Panc1 (cell line): ENCODE results near the gene CT45A5. TPM values are rescaled to one million over a fixed set of nuclear protein-coding genes. Genes with fewer than 3 reads are reported as not detected.

ENCODE experiments used
- ATAC-seq: fragments of 200-7000 bp; cut with Tn5 transposase; 2 replicates; pipeline ENCODE4 v1.9.1; 2020; ENCODE audit warnings: mild to moderate bottlenecking, moderate library complexity
- BruUV-seq: library from RNA; stranded (reverse); fragments of 400-500 nt; replicated peaks from 2 replicates; lab custom pipeline; 2021; lab: Mats Ljungman, UMichigan
- CTCF ChIA-PET: fragments of 300-600 bp; sonication (Branson Sonifier 250); formaldehyde crosslinking; loops from one replicate; lab custom pipeline; 2022; ENCODE audit warnings: antibody characterized with exemption; lab: Charles Lee
- POLR2A ChIA-PET: fragments of 300-600 bp; sonication (Branson Sonifier 250); formaldehyde crosslinking; loops from one replicate; lab custom pipeline; 2022; ENCODE audit warnings: antibody characterized with exemption; lab: Charles Lee
- DNase-seq: peaks from one replicate; pipeline ENCODE4 v3.0.0-alpha.2; 2010; ENCODE audit warnings: low read depth, low spot score
- H3K27ac ChIP-seq: 2 replicates; pipeline ENCODE4 v1.5.1; 2011; ENCODE audit warnings: mild to moderate bottlenecking, low read length, inconsistent platforms
- H3K27me3 ChIP-seq: fragments of 200-500 bp; sonication (Bioruptor generic); 2 replicates; pipeline ENCODE4 v1.6.0; 2014; ENCODE audit warnings: low read length, inconsistent platforms; ENCODE audit not compliant: control insufficient read depth, insufficient read depth
- H3K36me3 ChIP-seq: fragments of 200-500 bp; sonication (Bioruptor generic); 2 replicates; pipeline ENCODE4 v1.5.1; 2014; ENCODE audit warnings: inconsistent platforms, mild to moderate bottlenecking, low read length, moderate library complexity; ENCODE audit not compliant: control insufficient read depth, insufficient read depth
- H3K4me1 ChIP-seq: 2 replicates; pipeline ENCODE4 v1.5.1; 2011; ENCODE audit warnings: inconsistent platforms, mild to moderate bottlenecking, low read length, moderate library complexity; ENCODE audit not compliant: control insufficient read depth, insufficient read depth
- H3K4me3 ChIP-seq, 2 experiments: 2 replicates each; pipeline ENCODE4 v1.5.1; 2011 to 2012; ENCODE audit warnings: low read depth in 2 of 2, low read length in 2 of 2, mild to moderate bottlenecking in 2 of 2, inconsistent platforms in 1 of 2, moderate library complexity in 1 of 2
- H3K9me3 ChIP-seq: fragments of 200-500 bp; sonication (Bioruptor generic); 2 replicates; pipeline ENCODE4 v1.5.1; 2014; ENCODE audit warnings: low read depth, mild to moderate bottlenecking, inconsistent platforms, low read length, moderate library complexity; ENCODE audit not compliant: control insufficient read depth, insufficient read depth
- CTCF ChIP-seq: fragments of 450-650 bp; IDR thresholded peaks from 2 replicates; pipeline ENCODE4 v1.5.1; 2017; ENCODE audit warnings: mild to moderate bottlenecking
- POLR2AphosphoS5 ChIP-seq: IDR thresholded peaks from 2 replicates; pipeline ENCODE4 v1.6.1; 2012; ENCODE audit warnings: mild to moderate bottlenecking, low read depth, low read length, moderate library complexity
- REST ChIP-seq, 2 experiments: IDR thresholded peaks; 2 replicates each; pipeline ENCODE4 v1.6.1; 2011 to 2012; ENCODE audit warnings: low read depth in 2 of 2, control low read depth in 1 of 2, low read length in 1 of 2, mild to moderate bottlenecking in 1 of 2, moderate library complexity in 1 of 2; ENCODE audit not compliant: insufficient read depth in 1 of 2
- SIN3A ChIP-seq: IDR thresholded peaks from 2 replicates; pipeline ENCODE4 v1.6.1; 2012; ENCODE audit warnings: low read depth, mild to moderate bottlenecking, low read length, moderate library complexity, borderline replicate concordance; ENCODE audit not compliant: insufficient read depth
- TCF7L2 ChIP-seq: IDR thresholded peaks from 2 replicates; pipeline ENCODE4 v1.6.1; 2011; ENCODE audit warnings: mild to moderate bottlenecking, low read depth, low read length, inconsistent platforms
- in situ Hi-C: cut with HindIII; loops from 2 replicates; pipeline ENCODE4 v1.10.0; 2016; ENCODE audit warnings: low sequenced_read_pairs, low pct_unique_long_range_greater_than_20kb
- intact Hi-C: fragments of 100-400 bp; cut with micrococcal nuclease; formaldehyde crosslinking; loops from one replicate; pipeline ENCODE4 v1.10.0; 2022; ENCODE audit not compliant: unreplicated experiment
- total RNA-seq: library from RNA; stranded (reverse); gene quantifications from one replicate; pipeline ENCODE4 v1.2.1, GENCODE V29; 2021; ENCODE audit not compliant: unreplicated experiment

CT45A5 gene
- total RNA-seq, 1 experiment from 2014 or later = not detected

GRCh38 chrX:135741192-135741715 is 44.0 kb downstream of the CT45A5 start:
- TF ChIP-seq TCF7L2 = no peak
- no peak for TF ChIP-seq CTCF
- no peak for TF ChIP-seq POLR2AphosphoS5
- TF ChIP-seq REST (IDR thresholded peaks at IDR 0.05; ENCODE audit: insufficient read depth in 1 of 2, low read depth in 2 of 2, low read length in 1 of 2) = no peak
- no peak for TF ChIP-seq SIN3A
- Histone ChIP-seq H3K27ac (no peak overlapping the region), H3K27me3 (peaks cover 5% of the 10 kb centered on the region; the same call in 1 of the 2 replicates), H3K9me3 (no peaks in the 10 kb centered on the region), H3K36me3 (no peaks in the 10 kb centered on the region), H3K4me3 (no peak overlapping the region), H3K4me1 (no peaks in the 10 kb centered on the region)
- intact Hi-C loops (no loop called here), in situ Hi-C loops (no loop called here)
- ChIA-PET POLR2A (no interaction called here), CTCF (no interaction called here)
- no TSS peak for BruUV-seq
- no peak for ATAC-seq
- DNase-seq = no peak

- H3K36me3 ChIP-seq = no peaks in the 10 kb centered on the region
- DNase-seq (no peak), ATAC-seq (peak; percentile 91)
- H3K9me3 ChIP-seq = no peaks in the 10 kb centered on the region
- ChIA-PET POLR2A (no interaction called here), CTCF (no interaction called here)
- TF ChIP-seq CTCF = peak; percentile 79
- no peak for TF ChIP-seq REST (IDR thresholded peaks at IDR 0.05; ENCODE audit: insufficient read depth in 1 of 2, low read depth in 2 of 2, low read length in 1 of 2)
- H3K27me3 ChIP-seq = peaks cover 5% of the 10 kb centered on the region; the same call in 1 of the 2 replicates
- no peak overlapping the region for H3K4me3 ChIP-seq
- H3K27ac ChIP-seq = no peak overlapping the region
- intact Hi-C loops = no loop called here
- no peaks in the 10 kb centered on the region for H3K4me1 ChIP-seq
- no TSS peak for BruUV-seq
- in situ Hi-C loops = no loop called here
Measured at GRCh38 chrX:135740681-135741149, 44.6 kb downstream of the CT45A5 start.
